GM12892 (cell line): ENCODE results near the gene ZNF668.

Source experiments
- POLR2A ChIP-seq: IDR thresholded peaks from 2 replicates; pipeline ENCODE4 v1.6.1; 2011; ENCODE audit warnings: low read depth, low read length, control low read depth
- POLR2AphosphoS5 ChIP-seq: IDR thresholded peaks from 2 replicates; pipeline ENCODE4 v1.6.1; 2011; ENCODE audit warnings: low read depth, low read length, control low read depth

DNA sequence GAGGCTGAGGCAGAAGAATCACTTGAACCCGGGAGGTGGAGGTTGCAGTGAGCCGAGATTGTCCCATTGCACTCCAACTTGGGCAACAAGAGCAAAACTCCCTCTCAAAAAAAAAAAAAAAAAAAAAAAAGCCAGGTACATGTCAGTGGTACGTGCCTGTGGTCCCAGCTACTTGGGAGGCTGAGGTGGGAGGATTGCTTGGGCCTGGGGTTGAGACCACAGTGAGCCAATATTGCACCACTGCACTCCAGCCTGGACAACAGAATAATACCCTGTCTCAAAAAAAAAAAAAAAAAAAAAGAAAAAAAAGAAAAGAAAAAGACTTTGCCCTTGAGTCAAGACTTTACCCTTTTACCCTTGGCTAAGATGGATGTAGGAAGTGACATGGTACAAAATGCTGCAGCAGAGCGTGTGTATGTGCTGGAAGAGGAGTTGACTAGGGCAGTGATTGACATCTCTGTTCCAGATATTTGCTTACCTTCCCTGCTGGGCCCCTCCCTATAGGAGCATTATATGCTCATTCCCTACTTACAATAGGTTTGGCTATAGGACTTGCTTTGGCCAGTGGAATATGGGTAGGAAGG is 30.1 kb downstream of the ZNF668 start:
- TF ChIP-seq POLR2A (no peak), POLR2AphosphoS5 (no peak)
